Measurements from ENCODE around the gene LDLRAD2.
"Not testable (repeated sequence)": the region's sequence is repeated elsewhere in the genome, so short reads cannot be mapped to it uniquely, and the experiment has no call there.

Gene LDLRAD2

DNA sequence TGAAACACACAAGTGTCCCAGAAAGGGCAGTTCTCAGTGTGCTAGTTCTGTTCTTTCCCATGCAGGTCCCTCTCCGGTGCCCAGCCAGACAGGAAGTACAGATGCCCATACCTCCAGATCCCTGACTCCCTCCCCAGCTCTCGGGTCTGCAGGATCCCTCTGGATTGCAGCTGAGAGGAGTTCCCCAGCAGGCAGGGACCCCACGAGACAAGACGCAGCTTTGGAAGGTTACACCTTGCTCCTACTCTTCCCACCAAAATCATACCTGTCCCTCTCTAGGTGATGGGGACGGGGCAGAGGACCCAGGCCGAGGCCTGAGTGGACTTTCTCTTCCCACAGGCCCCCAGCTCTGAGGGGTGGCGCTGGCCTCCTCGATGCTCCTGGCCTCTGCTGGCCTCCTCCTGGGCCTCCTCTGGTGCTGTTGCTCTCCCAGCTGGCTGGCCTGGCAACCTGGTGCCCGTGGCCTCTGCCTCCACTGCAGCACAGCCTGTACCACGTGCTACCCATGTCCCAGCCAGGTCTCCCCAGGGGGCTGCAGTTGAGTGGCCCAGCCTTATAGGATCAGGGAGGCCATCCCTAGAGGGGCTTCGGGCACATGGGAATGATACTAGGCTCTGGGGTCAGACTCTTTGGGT is 9.4 kb downstream of the LDLRAD2 start:
- no peak overlapping the region for H3K27ac ChIP-seq (ENCODE audit: low read depth, low read length)
- no peaks in the 10 kb centered on the region for H3K27me3 ChIP-seq (ENCODE audit: control insufficient read depth, insufficient read depth, low read length)
- H3K4me1 ChIP-seq (ENCODE audit: control insufficient read depth, insufficient read depth, low read length): no peaks in the 10 kb centered on the region
- no peak overlapping the region for H3K4me3 ChIP-seq (ENCODE audit: low read length)
- no peak overlapping the region for H3K9ac ChIP-seq (ENCODE audit: low read length)
- peaks cover 21% of the 10 kb centered on the region for H3K36me3 ChIP-seq (ENCODE audit: control insufficient read depth, insufficient read depth, low read length)

- H3K36me3 ChIP-seq (ENCODE audit: control insufficient read depth, insufficient read depth, low read length): peaks cover 24% of the 10 kb centered on the region
- H3K27ac ChIP-seq (ENCODE audit: low read depth, low read length): no peak overlapping the region
- H3K4me1 ChIP-seq (ENCODE audit: control insufficient read depth, insufficient read depth, low read length): no peaks in the 10 kb centered on the region
- no peak overlapping the region for H3K4me3 ChIP-seq (ENCODE audit: low read length)
- H3K27me3 ChIP-seq (ENCODE audit: control insufficient read depth, insufficient read depth, low read length): no peaks in the 10 kb centered on the region
- H3K9ac ChIP-seq (ENCODE audit: low read length): no peak overlapping the region
Measured at GRCh38 chr1:21822349-21822748, 10.3 kb downstream of the LDLRAD2 start.

DNA sequence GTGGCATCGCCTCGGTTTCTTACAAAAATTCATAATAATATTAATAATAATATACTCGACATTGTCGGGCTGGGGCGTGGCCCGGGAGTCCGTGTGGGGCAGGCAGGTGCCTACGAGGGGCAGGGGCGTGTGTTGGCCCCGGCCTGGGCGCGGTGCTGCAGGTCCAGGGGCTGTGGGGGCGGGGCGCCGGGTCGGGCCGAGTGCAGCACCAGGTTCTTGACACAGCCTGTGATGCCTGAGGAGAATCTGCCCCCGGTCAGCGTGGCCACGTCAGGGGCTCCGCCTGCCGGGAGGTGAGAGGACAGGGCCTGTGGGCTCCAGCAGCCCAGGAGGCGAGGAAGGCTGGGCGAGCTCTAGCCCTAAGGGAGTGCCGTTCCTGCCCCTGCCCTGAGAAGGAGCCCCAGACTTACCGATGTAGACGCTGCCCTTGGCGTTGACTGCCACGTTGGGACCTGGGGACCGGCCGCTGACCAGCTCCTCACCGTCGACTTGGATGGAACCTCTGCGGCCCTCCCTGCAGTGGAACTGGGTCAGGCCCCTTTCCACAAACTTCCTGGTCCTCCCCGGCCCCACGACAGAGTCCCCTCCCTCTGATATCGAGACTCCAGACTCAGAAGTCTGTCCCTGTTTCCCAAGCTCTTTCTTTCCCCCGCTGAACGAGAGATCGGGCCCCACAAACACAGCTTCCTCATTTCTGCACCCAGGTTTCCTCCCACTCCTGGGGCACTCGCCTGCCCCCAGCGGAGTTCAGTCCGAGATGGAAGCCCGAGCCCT is 11.3 kb downstream of the LDLRAD2 start:
- Histone ChIP-seq H3K36me3 (ENCODE audit: control insufficient read depth, insufficient read depth, low read length) (peaks cover 30% of the 10 kb centered on the region), H3K4me1 (ENCODE audit: control insufficient read depth, insufficient read depth, low read length) (no peaks in the 10 kb centered on the region), H3K27ac (ENCODE audit: low read depth, low read length) (no peak overlapping the region), H3K27me3 (ENCODE audit: control insufficient read depth, insufficient read depth, low read length) (no peaks in the 10 kb centered on the region), H3K9ac (ENCODE audit: low read length) (no peak overlapping the region), H3K4me3 (ENCODE audit: low read length) (no peak overlapping the region)

DNA sequence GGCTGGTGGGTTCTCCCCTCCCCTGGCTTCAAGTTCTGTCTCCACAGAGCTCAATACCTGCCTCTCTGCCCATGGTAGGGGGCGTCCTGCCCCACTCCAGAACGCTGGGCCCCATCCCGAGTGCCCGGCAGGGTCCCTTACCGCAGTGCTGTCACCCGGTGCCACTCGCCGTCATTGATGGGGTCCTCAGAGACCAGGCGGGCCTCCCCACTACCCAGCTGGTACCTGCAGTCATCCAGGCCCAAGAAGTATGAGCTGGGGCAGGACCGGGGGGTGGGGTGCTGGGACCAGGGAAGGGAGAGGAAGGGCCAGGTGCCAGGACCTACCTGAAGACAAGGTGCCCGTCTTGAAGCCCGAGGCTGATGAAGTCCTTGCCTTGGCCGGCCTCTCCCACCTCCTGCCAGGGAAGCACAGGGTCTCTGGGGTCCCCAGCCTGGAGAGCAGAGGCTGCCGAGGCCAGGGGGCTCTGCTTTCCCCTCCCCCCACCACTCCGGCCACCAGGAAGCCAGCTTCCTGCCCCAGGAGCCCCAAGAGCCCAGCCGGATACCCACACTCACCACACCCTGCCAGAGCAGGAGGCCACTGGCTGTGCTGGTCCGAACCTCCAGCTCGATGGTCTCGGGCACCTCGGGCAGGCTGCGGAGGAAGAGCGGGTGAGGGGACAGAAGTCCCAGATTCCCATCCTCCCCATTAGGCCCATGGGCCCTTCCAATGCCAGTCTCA is 12.1 kb downstream of the LDLRAD2 start:
- no peak overlapping the region for H3K27ac ChIP-seq (ENCODE audit: low read depth, low read length)
- no peak overlapping the region for H3K9ac ChIP-seq (ENCODE audit: low read length)
- no peaks in the 10 kb centered on the region for H3K4me1 ChIP-seq (ENCODE audit: control insufficient read depth, insufficient read depth, low read length)
- peaks cover 32% of the 10 kb centered on the region for H3K36me3 ChIP-seq (ENCODE audit: control insufficient read depth, insufficient read depth, low read length)
- no peak overlapping the region for H3K4me3 ChIP-seq (ENCODE audit: low read length)
- H3K27me3 ChIP-seq (ENCODE audit: control insufficient read depth, insufficient read depth, low read length): no peaks in the 10 kb centered on the region

DNA sequence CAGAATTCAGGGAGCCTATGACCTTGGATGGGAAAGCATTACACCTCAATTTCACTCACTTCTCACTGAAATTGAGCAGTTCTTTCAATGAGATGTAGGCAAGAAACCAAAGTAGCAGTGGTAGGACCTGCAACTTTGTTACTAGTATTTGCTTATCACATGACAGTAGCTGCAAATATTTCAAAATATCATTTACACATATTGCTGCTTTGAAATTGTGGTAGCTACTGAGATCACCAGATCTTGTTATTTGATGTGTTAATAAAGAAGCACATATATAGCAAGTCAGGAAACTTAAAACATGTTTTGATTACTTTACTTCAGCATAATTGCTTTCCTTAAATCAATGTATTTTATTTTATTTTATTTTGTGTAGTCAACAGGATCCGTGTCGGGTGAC is 12.9 kb downstream of the LDLRAD2 start:
- Histone ChIP-seq H3K9ac (ENCODE audit: low read length) (no peak overlapping the region), H3K36me3 (ENCODE audit: control insufficient read depth, insufficient read depth, low read length) (peaks cover 36% of the 10 kb centered on the region), H3K4me3 (ENCODE audit: low read length) (no peak overlapping the region), H3K27ac (ENCODE audit: low read depth, low read length) (no peak overlapping the region), H3K27me3 (ENCODE audit: control insufficient read depth, insufficient read depth, low read length) (no peaks in the 10 kb centered on the region), H3K4me1 (ENCODE audit: control insufficient read depth, insufficient read depth, low read length) (no peaks in the 10 kb centered on the region)

DNA sequence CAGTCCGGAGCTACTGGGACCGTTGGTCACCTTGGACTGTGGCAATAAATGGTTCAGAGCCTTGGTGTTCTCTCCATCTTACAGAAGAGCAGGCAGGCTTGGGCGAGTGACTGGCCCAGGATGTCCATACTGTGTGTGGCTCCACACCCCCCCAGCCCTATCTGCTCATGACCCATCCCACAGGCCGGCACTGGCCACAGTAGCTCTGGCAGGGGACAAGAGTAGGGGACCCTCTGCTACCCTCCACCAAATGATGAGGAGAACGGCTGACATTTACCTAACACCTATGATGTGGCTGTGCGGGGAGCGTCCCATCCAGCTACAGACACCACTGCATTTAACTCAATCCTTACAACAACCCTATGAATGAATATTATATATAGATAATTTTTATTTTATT is 13.3 kb downstream of the LDLRAD2 start:
- no peaks in the 10 kb centered on the region for H3K27me3 ChIP-seq (ENCODE audit: control insufficient read depth, insufficient read depth, low read length)
- H3K36me3 ChIP-seq (ENCODE audit: control insufficient read depth, insufficient read depth, low read length): peaks cover 36% of the 10 kb centered on the region
- H3K9ac ChIP-seq (ENCODE audit: low read length): no peak overlapping the region
- H3K27ac ChIP-seq (ENCODE audit: low read depth, low read length): no peak overlapping the region
- no peak overlapping the region for H3K4me3 ChIP-seq (ENCODE audit: low read length)
- no peaks in the 10 kb centered on the region for H3K4me1 ChIP-seq (ENCODE audit: control insufficient read depth, insufficient read depth, low read length)

- H3K9ac ChIP-seq (ENCODE audit: low read length); H3K4me3 ChIP-seq (ENCODE audit: low read length); H3K27me3 ChIP-seq (ENCODE audit: control insufficient read depth, insufficient read depth, low read length); H3K27ac ChIP-seq (ENCODE audit: low read depth, low read length); H3K4me1 ChIP-seq (ENCODE audit: control insufficient read depth, insufficient read depth, low read length): not testable (repeated sequence)
- H3K36me3 ChIP-seq (ENCODE audit: control insufficient read depth, insufficient read depth, low read length): peaks cover 42% of the 10 kb centered on the region
Measured at GRCh38 chr1:21826694-21827093, 14.6 kb downstream of the LDLRAD2 start.

- H3K4me1 ChIP-seq (ENCODE audit: control insufficient read depth, insufficient read depth, low read length): no peaks in the 10 kb centered on the region
- peaks cover 47% of the 10 kb centered on the region for H3K36me3 ChIP-seq (ENCODE audit: control insufficient read depth, insufficient read depth, low read length)
- no peak overlapping the region for H3K9ac ChIP-seq (ENCODE audit: low read length)
- H3K27me3 ChIP-seq (ENCODE audit: control insufficient read depth, insufficient read depth, low read length): no peaks in the 10 kb centered on the region
- no peak overlapping the region for H3K27ac ChIP-seq (ENCODE audit: low read depth, low read length)
- H3K4me3 ChIP-seq (ENCODE audit: low read length): no peak overlapping the region
Measured at GRCh38 chr1:21827141-21827679, 15.1 kb downstream of the LDLRAD2 start.

DNA sequence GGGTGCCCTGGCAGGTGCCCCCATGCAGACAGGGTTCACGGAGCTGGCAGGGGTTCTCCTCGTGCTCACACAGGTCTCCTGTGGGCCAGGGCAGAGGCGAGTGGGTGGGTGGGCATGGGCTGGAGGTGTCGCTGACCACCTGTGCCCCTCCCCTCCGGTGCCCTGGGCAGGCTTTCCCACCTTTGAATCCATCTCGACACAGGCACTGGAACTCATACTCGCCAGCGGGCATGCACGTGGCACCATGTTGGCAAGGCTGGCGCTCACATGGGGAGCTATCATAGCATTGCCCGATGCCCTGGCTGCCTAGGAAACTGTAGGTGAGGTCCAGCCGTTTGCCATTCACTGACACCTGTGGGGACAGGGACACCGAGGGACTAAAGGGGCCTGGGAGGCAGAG is 16.0 kb downstream of the LDLRAD2 start:
- Histone ChIP-seq H3K27me3 (ENCODE audit: control insufficient read depth, insufficient read depth, low read length) (no peaks in the 10 kb centered on the region), H3K36me3 (ENCODE audit: control insufficient read depth, insufficient read depth, low read length) (peaks cover 55% of the 10 kb centered on the region), H3K9ac (ENCODE audit: low read length) (no peak overlapping the region), H3K4me3 (ENCODE audit: low read length) (no peak overlapping the region), H3K4me1 (ENCODE audit: control insufficient read depth, insufficient read depth, low read length) (no peaks in the 10 kb centered on the region), H3K27ac (ENCODE audit: low read depth, low read length) (no peak overlapping the region)

DNA sequence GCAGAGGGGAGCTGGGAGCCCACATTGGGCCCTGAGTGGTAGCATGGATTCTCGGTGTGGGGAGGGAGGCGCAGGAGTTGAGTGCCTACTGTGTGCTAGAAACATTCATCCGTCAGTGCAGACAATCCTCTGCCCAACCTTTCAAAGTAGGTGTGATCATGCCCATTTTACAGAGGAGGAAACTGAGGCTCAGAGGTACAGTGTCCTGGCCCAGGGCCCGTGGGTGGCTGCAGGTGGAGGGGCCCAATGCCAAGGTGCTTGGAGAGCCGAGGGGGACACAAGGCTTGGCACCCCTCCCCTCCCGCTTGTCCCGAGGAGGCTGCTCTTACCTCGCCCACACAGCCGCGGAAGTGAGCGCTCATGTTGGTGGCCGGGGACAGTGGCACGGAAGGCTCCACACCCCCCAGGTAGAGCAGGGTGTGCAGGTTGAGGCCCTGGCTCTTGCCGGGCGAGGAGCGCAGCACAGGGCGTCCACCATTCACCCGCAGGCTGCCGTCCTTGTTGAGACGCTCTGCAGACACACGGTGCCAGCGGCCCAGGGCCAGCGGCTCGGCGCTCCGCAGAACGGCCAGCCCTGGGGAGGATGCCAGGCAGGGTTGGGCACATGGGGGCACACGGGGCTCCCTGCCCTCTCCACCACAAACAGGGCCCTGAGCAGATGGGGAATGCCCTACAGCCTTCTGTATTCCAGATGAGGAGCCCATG is 16.6 kb downstream of the LDLRAD2 start:
- H3K27me3 ChIP-seq (ENCODE audit: control insufficient read depth, insufficient read depth, low read length): no peaks in the 10 kb centered on the region
- no peaks in the 10 kb centered on the region for H3K4me1 ChIP-seq (ENCODE audit: control insufficient read depth, insufficient read depth, low read length)
- H3K9ac ChIP-seq (ENCODE audit: low read length): no peak overlapping the region
- peaks cover 57% of the 10 kb centered on the region for H3K36me3 ChIP-seq (ENCODE audit: control insufficient read depth, insufficient read depth, low read length)
- H3K4me3 ChIP-seq (ENCODE audit: low read length): no peak overlapping the region
- H3K27ac ChIP-seq (ENCODE audit: low read depth, low read length): no peak overlapping the region

DNA sequence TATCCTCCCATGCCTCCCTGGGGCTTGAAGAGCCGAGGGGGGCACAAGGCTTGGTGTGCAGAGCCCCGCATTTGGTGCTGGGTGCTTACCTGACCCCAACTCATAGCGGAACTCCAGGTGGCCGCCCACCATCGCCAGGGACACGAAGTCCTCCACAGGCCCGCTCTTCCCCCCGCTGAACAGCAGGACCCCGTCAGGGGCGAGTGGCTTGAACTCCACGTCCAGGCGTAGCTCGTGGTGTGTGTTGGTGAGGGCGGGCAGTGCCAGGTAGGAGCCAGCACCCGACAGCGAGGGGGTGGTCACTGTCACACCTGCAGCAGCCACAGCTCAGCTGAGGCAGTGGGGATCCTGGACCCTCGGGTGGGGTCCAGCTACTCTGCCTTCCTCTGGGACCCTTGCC is 17.2 kb downstream of the LDLRAD2 start:
- no peaks in the 10 kb centered on the region for H3K27me3 ChIP-seq (ENCODE audit: control insufficient read depth, insufficient read depth, low read length)
- H3K4me3 ChIP-seq (ENCODE audit: low read length): no peak overlapping the region
- no peak overlapping the region for H3K27ac ChIP-seq (ENCODE audit: low read depth, low read length)
- no peak overlapping the region for H3K9ac ChIP-seq (ENCODE audit: low read length)
- H3K36me3 ChIP-seq (ENCODE audit: control insufficient read depth, insufficient read depth, low read length): peaks cover 58% of the 10 kb centered on the region
- no peaks in the 10 kb centered on the region for H3K4me1 ChIP-seq (ENCODE audit: control insufficient read depth, insufficient read depth, low read length)
